GM12874 (cell line): Measurements from ENCODE around the gene MSANTD1.

Source experiments
- CTCF ChIP-seq: IDR thresholded peaks from 2 replicates; pipeline ENCODE4 v1.5.1; 2011; ENCODE audit warnings: low read depth, mild to moderate bottlenecking, control low read depth, low read length, moderate library complexity; ENCODE audit not compliant: insufficient read depth

MSANTD1 gene

GRCh38 chr4:3292571-3293400 is 43.8 kb downstream of the MSANTD1 start, which contains the start of gene RGS12:
TSS of gene RGS12 (plus strand) at chr4:3293021. CDS start at chr4:3316171, 23,150 bp downstream.
- no peak for TF ChIP-seq CTCF

- TF ChIP-seq CTCF, result no peak
Measured at GRCh38 chr4:3293401-3294391, 44.7 kb downstream of the MSANTD1 start.

GRCh38 chr4:3294401-3295241 is 45.7 kb downstream of the MSANTD1 start:
- no peak for TF ChIP-seq CTCF

GRCh38 chr4:3295837-3296624 is 47.1 kb downstream of the MSANTD1 start:
- no peak for TF ChIP-seq CTCF

GRCh38 chr4:3296651-3297050 is 47.7 kb downstream of the MSANTD1 start:
- no peak for TF ChIP-seq CTCF

GRCh38 chr4:3297066-3297859 is 48.3 kb downstream of the MSANTD1 start:
- TF ChIP-seq CTCF, result no peak
